ENCODE results near the gene ANKRD52.

- no peak for TF ChIP-seq CTCF (IDR thresholded peaks at IDR 0.05 in 2 of 3, conservative IDR thresholded peaks at IDR 0.05 in 1 of 3; ENCODE audit: control insufficient read depth in 2 of 3, extremely low read depth in 1 of 3, insufficient read depth in 1 of 3, low read depth in 3 of 3, low read length in 3 of 3)
- TF ChIP-seq ZBTB33 (IDR thresholded peaks at IDR 0.05): no peak
- TF ChIP-seq USF1 (IDR thresholded peaks at IDR 0.05; ENCODE audit: borderline replicate concordance, extremely low read length, insufficient read depth, low read depth, low read length): no peak
- no peak for TF ChIP-seq NR2C2 (IDR thresholded peaks at IDR 0.05; ENCODE audit: borderline replicate concordance, control insufficient read depth, insufficient read length, low read depth)
- TF ChIP-seq EGR1 (IDR thresholded peaks at IDR 0.05; ENCODE audit: borderline replicate concordance in 1 of 2, low read depth in 2 of 2, low read length in 2 of 2): no peak
- no peak for TF ChIP-seq TAF1 (IDR thresholded peaks at IDR 0.05; ENCODE audit: borderline replicate concordance, low read depth, low read length)
- no peak for TF ChIP-seq POLR2A (IDR thresholded peaks at IDR 0.05; ENCODE audit: low read depth, low read length)
- no peak for TF ChIP-seq SMAD1 (IDR thresholded peaks at IDR 0.05; ENCODE audit: low read depth, partially characterized antibody)
- no peak for TF ChIP-seq FOXM1 (IDR thresholded peaks at IDR 0.05; ENCODE audit: low read depth, low read length)
- no peak for TF ChIP-seq YY1 (IDR thresholded peaks at IDR 0.05; ENCODE audit: low read depth, low read length)
- no peak for TF ChIP-seq BCL11A (IDR thresholded peaks at IDR 0.05; ENCODE audit: low read depth, low read length)
Observed at GRCh38 chr12:56224954-56225353, 33.2 kb downstream of the ANKRD52 start.

All from GM12878 (cell line).